RCC 7860 (cell line): ENCODE results near the gene TTLL3.
"Not testable (repeated sequence)": the region's sequence is repeated elsewhere in the genome, so short reads cannot be mapped to it uniquely, and the experiment has no call there.

ENCODE experiments used
- DNase-seq: peaks from one replicate; pipeline ENCODE4 v3.0.0-alpha.2; 2015; ENCODE audit warnings: low spot score
- FAIRE-seq: peaks from 2 replicates; lab custom pipeline; 2012; peaks lifted over from hg19 to GRCh38; lab: Jason Lieb, UNC

Gene TTLL3, protein sequence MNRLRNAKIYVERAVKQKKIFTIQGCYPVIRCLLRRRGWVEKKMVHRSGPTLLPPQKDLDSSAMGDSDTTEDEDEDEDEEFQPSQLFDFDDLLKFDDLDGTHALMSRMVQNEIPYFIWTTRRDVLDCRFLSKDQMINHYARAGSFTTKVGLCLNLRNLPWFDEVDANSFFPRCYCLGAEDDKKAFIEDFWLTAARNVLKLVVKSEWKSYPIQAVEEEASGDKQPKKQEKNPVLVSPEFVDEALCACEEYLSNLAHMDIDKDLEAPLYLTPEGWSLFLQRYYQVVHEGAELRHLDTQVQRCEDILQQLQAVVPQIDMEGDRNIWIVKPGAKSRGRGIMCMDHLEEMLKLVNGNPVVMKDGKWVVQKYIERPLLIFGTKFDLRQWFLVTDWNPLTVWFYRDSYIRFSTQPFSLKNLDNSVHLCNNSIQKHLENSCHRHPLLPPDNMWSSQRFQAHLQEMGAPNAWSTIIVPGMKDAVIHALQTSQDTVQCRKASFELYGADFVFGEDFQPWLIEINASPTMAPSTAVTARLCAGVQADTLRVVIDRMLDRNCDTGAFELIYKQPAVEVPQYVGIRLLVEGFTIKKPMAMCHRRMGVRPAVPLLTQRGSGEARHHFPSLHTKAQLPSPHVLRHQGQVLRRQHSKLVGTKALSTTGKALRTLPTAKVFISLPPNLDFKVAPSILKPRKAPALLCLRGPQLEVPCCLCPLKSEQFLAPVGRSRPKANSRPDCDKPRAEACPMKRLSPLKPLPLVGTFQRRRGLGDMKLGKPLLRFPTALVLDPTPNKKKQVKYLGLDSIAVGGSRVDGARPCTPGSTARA

DNA sequence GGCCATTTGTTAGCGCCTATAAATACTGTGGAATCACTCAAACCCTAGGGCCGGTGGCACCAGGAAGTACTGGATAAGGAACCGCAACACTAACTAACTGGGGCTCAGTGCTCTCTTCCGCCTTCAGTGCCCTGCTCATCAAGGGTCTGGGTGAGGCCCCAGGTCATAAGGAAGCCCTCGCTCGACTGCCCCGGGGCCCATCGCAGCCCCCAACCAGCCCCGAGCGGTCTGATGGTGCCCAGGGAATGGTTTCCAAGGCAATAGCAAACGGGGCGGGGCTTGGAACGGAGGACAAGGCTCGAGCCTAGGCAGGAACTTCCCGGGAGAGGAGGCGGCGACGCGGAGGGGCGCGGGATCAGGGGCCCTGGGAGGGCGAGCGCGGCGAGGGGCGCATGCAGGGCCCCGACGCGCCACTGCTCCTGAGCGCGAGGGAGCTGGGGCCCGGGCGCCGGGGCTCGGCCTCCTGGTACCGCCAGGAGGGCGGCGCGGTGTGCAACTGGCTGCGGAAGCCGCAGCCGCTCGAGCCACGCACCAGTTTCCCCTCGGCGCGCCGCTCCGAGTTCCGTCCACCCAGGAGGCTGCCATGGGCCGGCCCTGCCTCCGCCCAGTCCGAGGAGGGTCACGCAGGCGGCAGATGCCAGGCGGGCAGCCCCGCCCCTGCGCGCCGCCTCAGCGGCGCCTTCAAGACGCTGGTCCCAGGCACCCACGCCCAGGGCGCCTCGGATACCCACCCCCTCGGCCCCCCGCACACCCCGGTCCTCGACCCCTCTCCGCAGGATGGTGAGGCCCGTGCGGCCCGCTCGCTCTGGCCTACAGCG is at the start of gene TTLL3:
TTLL3 (plus strand) TSS at position 648 of the 818 bp plus-strand sequence. CDS start 400 bp downstream, outside the sequence.
- DNase-seq (peak; percentile 35), FAIRE-seq (no peak)

DNA sequence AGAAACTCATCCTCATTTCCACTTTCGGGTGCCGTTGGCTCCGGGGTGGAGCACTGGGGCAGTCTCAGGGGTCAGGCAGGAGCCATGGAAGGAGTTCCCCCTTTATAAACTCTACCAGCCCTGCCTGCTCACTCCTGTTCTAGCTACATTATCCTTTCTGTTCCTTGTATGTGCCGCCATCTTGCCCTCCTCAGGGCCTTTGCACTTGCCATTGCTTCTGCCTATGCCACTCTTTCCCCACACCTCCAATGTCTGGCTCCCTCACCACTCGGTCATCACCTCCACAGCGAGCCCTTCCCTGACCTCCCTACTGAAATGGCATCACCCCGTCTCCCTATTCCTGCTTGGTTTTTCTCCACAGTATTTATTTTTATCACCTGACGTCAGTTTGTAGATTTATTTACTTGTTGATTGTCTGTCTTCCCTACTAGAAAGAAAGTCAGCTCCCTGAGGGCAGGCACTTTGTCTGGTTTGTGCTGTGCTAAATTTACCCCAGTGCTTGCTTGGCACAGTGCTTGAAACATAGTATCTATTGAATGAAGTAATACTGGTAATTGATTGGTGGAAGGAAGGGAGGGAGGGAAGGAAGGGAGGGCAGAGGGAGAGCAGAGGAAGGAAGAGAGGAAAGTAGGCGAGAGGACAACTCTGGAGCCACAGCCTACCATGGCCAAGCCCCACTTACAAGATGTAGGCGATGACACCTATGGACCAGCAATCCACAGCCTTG is 49.1 kb upstream of the TTLL3 start:
- DNase-seq (no peak), FAIRE-seq (no peak)

DNA sequence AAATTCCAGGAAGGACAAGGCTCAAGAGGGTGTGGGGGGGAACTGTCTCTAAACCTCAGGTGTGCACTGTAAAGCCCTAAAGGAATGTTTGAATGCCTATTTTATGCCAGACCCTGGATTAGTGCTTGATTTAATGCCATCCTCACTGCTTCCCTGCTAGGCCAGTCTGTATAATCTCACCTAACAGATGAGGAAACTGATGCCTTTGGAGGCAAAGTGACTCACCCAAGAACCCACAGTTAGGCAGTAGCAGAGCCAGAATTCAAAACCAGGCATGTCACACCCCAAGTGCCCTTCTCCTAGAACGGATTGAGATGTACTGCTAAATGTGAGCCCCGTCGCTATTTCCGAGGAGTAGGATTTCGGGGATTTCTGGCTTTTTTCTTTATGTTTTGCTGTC is 48.1 kb upstream of the TTLL3 start:
- DNase-seq (no peak), FAIRE-seq (no peak)

DNA sequence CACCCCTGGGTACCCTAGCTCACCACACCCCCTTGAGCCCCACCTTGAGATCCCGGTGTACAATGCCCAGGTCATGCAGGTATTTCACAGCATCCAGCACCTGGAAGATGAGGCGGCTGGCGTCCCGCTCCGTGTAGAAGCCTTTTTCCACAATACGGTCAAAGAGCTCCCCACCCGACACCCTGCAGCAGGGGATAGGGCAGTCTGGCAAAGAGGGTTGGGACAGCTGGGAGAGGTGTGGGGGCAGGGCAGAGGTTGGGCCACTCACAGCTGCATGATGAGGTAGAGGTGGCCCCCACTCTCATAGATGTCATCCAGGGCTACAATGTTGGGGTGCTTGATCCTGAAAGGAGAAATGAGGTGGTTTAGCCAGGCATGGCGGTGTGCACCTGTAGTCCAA is 47.2 kb upstream of the TTLL3 start:
- DNase-seq (no peak), FAIRE-seq (no peak)

DNA sequence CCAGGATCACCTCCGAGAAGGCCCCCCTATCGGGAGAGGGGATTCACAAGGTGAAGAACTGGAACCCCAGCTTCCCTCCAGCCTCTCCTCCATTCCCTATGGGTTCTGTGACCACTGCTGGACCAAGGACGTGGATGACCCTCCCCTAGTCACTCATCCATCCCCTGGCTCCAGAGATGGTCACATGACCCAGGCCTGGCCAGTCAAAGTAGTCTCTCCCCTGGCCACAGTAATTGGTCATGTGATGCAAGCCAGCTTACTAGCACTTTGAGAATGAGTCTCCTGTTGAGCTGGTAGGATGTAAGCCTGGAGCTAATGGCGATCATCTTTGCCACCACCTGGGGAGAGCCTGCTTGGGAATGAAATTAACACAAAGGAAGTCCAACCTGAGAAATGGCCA is 44.2 kb upstream of the TTLL3 start:
- no peak for FAIRE-seq

DNA sequence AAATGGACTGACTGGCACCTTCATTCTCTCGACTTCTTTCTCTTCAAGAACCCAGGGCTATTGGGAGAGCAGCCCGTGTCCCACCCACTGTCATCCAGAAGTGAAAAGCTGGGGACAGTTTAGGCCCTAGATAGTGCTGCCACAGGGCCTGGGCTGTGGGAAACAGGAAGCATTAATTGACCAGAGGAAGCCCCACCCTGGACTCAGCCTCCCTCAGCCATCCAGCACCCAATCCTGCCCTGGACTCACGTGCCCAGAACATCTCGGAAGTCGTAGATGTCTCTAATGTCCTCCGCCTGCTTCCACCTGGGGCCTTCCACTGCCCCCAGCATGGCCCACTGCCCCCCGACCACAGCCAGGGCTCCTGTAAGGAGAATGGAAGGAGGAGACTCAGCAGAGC is 42.6 kb upstream of the TTLL3 start:
- DNase-seq = no peak
- FAIRE-seq = no peak

More for the DNA sequence above, 44.2 kb upstream of the TTLL3 start:
- DNase-seq = no peak

DNA sequence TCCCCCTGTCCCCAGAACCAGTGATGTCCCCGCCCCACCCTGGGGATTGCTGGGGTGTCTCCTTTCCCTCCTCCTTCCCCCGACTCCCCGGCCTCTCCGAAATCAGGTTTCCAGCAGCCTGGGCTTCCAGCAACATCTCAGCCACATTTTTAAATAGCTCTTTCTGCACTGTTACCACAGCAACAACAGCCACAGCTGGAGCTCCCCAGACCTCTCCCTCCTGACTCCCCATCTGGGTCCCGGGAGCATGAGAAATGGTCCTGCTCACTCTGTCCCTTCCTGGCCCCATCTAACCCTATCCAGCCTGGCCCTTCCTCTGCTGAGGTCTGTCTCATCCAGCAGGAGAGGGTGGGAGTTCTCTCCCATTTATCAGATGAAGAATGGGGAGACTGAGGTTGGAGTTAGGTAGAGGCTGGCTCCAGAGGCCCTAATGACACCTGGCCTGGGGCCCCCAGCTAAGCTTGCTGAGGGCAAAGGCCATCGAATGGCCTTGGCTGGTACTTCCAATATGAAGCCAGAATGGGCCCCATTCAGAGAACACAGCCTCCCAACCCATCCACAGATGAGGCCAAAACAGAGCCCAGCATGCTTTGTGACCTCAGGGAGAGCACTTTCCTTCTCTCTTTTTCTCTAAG is 41.8 kb upstream of the TTLL3 start:
- DNase-seq (no peak), FAIRE-seq (no peak)

DNA sequence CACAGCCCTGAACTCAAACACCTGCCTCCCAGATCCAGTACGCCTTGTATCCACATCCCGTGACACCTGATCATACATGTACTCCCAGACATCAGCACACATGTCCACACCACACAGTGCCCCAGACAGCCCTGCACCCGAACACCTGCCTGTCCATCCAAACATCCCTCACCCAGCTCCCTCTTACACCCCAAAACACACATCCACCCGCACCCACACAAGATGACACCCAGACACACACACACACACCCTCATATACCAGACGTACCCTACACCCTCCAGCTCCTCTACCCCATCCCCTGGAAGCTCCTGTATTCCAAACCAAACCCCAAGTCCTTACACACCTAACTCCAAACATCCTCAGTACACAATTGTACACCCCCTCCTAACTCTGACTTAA is 41.0 kb upstream of the TTLL3 start:
- DNase-seq = no peak
- no peak for FAIRE-seq

DNA sequence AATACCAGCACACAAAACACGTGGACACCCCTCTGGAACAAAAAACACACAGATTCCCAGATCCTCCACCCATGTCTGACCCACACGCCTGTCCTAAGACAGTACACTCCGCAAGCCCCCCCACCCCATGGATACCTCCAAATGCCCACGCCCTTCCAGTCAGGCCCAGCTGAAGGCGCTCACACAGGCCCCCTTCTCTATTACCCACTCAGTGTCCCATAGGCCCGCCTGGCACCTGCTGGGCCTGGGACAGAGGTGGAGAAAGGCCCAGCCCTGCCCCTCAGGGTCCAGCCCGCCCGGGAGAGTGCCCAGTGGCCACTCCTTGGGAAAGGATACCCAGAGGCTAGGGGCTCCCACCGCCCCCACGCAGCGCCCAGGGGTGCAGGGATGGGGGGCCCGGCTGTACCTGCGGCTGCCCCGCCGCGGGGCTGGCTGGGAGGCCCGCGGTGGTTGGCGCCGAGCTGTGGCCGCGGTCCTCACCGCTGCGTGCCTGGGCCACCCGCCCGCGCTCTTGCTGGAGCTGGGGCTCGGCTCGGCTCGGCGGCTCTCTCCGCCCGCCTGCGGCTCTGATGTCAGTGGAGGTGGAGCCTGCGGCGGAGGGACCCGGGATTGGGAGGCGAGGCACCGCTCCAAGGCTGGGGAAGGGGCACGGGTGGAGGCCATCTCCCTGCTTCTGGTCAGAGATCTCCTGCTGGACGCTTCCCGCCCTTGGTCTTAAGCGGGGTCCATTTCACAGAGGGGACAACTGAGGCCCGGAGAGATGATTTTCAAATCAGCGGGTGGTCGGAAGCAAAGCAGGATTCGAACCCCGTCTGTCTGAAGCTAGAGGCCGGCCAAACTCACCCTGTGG is 40.4 kb upstream of the TTLL3 start, which contains the start of gene CAMK1:
CAMK1 (minus strand) TSS at position 522 of the 850 bp plus-strand sequence. CDS start 2,198 bp downstream, outside the sequence.
- no peak for FAIRE-seq
- DNase-seq = peak; percentile 15

DNA sequence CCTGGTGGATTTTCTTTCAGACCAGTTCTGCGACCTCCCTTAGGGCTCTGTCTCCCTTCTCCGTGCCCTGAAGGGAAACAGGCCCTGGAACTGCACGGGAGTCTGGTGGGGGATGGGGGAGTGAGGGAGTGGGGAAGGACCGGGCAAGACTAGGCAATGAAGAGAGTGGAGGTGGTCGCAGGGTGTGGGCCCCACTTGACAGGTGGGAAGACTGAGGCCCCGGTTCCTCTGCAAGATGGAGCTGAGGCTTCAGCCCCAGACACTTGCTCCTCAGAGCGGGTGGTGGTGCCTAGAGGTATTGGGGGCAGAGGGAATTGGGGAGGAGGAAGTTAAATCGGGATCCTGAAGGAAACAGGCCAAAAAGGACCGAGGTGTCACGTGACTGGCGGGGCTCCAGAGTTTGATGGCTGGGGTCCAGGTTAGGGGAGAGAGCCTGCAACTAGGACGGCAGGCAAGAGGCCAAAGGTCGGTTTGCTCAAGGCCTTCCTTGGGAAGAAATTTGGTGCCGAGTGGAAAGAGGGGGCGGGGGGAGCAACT is 39.7 kb upstream of the TTLL3 start:
- FAIRE-seq (no peak), DNase-seq (no peak)

DNA sequence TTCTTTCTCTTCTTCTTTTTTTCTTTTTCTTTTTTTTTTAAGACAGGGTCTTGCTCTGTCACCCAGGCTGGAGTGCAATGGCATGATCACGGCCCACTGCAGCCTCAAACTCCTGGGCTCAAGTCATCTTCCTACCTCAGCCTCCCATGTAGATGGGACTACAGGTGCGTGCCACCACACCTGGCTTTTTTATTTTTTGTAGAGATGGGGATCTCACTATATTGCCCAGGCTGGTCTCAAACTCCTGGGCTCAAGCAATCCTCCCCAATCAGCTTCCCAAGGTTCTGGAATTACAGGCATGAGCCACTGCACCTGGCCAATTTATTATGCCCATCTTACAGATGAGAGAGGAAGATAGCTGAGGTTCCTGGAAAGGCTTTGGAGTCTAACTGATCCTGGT is 39.1 kb upstream of the TTLL3 start:
- FAIRE-seq, DNase-seq: not testable (repeated sequence)

DNA sequence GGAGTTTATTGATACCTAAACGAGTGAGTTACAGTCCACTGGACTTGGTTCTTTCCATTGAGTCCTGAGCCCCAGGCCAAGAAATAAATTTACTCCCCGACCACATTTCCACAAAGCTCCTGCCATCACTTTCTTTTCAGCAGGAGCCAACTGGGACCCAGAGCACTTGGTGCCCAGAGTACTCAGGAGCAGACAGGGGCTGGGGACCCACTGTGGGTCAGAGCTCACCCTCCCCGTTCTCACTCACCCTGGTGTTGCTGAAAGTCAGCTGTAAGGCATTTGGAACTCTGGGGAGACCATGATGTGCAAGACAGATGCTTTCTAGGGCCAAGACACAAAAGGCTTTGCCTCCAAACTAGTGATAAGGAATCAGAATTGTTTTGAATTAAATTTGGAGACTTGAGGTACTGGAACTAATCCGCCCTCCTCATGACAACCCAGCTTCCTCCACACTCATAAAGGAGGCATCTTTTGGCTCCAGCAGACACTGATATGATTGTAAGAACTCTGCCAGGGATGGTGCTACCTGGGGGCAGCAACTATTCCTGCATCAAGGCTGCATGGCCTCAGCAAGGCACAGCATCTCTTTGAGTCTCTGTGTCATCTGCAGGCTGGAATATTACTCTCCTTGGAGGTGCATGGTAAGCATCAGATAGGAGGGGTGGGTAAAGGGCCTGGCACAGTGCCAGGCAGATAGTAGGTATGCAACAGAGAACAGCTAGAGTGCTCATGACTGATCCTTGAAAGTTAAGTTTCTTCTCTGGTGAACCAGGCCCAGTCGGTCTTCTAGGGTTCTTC is 33.0 kb upstream of the TTLL3 start:
- FAIRE-seq = no peak

DNA sequence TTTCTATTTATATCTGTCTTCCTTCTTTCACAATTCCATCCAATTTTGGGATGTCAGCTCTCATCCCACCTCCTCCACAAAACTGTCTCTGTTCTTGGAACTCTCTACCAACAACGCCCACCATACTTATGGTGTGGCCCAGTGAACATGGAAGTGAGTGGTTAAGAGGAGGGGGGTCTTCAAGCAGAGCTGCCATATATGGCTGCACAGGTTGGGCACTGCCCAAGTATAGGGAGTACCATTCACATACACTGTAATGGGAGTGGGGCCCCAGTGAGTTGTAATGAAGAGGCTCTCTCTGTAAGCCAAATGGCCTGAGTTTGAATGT is 32.4 kb upstream of the TTLL3 start:
- no peak for DNase-seq
- no peak for FAIRE-seq

More for the DNA sequence above, 33.0 kb upstream of the TTLL3 start:
- DNase-seq = no peak

DNA sequence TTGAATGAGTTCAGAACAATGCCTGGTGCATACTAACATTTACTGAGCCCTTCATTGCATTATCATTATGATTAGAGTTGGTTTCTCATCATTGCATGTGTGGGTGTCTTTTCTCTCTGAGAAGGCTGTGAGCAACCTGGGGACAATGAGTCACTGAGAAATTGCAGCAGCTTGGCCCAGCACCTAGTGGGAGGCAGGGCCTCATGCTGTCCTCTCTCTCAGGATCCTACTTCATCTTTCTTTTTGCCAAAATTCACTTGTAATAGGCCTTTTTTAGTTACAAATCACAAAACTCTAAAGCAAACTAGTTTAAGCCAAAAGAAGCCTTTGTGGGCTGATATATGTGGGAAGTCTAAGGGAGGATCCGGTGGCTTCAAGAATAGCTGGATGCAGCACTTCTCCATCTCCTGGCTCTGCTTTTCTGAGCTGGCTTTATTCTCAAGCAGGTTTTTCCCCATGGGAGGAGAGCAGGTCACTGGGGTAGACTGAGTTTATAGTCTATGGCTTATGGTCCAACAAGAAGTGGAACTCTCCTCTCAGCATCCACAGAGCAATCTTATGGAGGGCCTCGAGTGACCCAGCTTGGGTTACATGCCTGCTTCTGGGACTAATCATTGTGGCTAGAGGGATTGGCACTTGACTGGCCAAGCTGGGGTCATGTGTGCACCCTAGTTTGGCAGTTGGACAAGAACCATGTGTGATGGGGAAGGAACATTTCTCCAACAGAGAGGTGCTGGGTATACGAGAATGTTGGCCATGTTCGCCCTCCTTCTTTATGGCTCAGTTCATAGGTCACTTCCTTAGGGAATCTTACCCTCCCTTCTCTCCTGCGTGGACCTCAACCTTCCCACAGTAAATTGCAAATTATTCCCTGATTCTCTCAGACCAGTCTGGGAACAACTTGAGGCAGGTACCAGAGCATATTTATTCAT is 31.7 kb upstream of the TTLL3 start:
- DNase-seq = peak; percentile 48
- FAIRE-seq = peak; percentile 57

DNA sequence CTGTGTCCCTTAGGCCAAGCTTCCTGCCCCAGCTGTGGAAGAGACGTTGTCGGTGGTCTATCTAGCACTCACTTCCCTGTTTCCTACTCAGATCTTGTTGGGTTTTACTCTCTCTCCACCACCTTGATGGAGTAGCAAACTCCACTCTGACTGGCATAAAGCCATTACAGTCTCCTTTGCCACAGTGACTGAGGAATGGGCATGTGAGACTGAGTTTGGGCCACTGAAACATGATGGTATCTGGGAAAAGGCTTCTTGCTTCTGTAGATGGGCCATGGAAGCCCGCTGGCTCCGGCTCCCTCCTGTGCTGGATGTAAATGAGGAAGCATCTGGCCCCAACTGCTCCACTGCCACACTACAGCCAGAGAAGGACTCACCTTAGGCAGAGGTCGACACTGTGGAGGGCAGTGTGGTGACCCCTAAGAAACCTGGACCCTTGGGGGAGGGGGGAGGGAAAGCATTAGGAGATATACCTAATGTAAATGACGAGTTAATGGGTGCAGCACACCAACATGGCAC is 30.9 kb upstream of the TTLL3 start:
- DNase-seq (no peak), FAIRE-seq (no peak)

DNA sequence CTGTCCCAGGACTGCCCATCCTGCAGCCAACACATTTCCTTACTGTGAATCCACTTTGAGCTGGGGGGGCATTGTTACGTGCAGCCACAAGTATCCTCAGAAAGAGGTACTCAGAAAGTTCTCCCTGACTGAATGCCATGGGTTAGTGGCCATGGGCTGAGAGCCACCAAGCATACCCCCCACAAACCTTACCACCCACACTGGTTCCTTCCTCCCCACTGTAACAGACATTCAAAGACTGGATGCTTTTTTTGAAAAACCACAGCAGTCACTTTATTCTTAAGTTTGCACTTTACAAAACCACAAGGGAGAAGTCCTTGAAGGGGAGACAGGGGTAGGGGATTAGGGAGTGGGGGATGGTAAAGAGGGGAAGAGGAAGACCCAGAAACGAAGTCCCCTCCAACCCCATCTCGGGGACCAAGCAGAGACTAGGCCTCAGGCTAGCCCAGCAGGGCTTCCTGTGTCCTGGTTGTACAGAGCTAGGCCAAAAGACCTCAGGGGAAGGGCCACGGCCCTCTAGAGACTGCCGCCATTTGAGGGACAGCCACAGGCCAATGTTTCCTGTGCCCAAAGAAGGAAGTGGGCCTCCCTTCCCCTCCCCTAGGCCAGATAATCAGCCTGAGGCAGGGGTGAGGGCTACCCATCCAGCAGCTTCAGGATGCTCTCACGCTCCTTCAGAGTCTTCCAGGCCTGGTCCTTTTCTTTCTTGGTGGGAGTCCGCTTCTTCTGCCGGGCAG is 30.2 kb upstream of the TTLL3 start:
- FAIRE-seq (peak; percentile 74), DNase-seq (peak; percentile 28)
